Measurements from ENCODE around the gene HSD17B2. TPM values are rescaled to one million over a fixed set of nuclear protein-coding genes. Genes with fewer than 3 reads are reported as not detected.

The HSD17B2 gene
- total RNA-seq, 1 experiment from 2014 or later = 3.0 TPM

DNA sequence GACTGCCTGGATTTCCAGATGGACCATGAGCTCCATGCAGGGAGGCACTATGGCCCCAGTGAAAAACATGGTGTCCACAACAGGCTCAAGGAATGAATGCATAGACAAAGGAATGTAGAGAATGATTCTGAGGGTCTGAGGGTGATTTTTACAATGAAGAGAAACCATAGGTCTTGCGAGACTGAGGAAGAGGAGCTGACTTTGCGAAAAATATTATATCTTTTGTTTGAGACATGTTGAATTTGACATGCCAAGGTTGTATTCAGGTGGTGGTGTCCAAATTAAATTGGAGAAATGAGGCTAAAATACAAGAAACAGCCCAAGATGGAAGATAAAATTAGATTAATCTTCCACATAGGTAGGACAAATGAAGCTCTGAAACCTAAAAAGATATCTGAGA, 12.7 kb downstream of the HSD17B2 start:
- no peak for DNase-seq (ENCODE audit: low read depth)

DNA sequence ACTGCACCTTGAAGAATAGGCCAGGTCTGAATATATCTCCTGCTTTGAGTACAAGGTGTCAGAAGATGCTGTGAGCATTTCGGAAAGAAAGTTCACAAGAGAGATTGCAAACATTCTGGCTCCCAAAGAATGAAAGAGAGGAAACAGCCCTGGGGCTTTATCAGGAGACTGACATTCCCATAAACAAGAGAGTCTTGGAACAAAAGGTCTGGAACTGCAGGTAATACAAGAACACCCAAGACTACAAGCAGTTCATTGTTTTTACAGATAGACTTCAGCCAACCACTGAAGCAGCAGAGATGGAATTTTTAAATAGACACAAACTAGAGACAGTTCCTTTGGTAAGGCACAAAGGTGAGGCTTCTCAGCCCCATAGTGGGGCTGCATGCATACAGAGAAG, 14.4 kb downstream of the HSD17B2 start:
- no peak for DNase-seq (ENCODE audit: low read depth)

DNA sequence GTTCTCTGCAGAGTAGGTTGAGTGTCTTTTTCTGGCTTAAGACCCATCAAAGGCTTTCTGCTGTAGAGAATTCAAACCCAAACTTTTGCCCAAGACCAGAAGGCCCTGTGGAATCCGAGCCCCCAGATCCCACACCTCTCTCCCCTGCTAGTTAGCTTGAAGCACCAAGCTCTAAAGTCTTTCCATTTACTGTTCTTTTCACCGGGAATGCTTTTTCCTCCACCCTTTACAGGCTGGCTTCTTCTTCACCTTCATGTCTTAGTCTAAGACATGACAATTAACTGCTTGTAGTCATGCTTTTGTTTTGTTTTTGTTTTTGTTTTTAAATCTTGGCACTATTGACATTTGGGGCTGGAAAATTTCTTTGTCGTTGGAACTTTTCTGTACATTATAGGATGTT, 15.5 kb downstream of the HSD17B2 start:
- DNase-seq (ENCODE audit: low read depth) = no peak

DNA sequence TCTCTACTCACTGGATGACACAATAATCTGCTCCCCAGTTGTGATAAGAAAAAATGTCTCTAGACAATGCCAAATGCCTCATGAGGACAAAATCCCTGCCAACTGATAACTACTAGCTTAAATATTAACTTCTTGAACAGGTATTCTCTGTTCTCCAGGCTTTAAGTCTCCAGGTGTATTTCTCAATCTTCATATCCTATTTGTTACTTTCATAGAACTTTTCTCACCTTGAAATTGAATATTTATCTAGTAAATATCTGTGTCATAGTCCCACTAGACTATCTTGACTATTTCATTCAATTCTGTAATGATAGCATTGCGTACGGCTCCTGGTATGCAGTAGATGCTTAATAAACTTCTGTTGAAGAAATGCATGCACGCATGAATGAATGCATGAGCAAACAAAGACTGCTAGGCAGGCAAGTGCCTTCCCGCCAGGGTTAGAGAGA, 15.9 kb downstream of the HSD17B2 start:
- DNase-seq (ENCODE audit: low read depth) = no peak

DNA sequence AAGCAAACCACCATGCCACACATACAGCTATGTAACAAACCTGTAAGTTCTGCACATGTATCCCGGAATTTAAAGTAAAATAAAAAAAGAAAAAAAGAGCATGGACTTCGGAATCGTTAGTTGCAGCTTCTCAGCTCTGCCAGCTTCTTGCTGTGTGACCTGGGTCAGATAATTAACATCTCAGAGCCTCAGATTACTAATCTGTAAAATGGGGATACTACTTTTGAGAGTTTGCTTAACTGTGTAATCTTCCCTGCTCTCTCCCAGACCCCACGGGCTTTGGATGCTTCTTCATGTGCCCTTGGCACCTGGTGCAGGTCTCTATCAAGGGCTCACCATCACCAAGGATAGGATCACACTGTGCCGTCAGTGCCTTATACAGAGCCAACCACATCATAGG, 16.6 kb downstream of the HSD17B2 start:
- no peak for DNase-seq (ENCODE audit: low read depth)

DNA sequence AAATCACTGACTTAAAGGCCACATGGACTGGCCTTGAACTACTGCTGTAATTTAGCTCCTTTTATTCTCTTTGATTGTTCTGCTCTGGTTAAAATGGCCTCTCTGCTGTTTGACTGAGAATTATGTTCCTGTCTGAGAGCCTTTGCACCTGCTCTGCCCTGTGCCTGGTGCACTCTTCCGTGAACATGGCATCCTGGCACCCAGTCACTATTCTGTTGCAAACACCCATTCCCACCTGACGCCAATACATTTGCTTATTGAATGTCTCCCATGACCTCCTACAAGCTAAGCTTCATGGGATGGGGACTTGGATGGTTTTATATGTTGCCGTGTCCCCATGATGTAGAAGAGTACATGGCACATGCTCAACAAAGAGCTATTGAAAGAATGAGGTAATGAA, 20.1 kb downstream of the HSD17B2 start:
- no peak for DNase-seq (ENCODE audit: low read depth)

DNA sequence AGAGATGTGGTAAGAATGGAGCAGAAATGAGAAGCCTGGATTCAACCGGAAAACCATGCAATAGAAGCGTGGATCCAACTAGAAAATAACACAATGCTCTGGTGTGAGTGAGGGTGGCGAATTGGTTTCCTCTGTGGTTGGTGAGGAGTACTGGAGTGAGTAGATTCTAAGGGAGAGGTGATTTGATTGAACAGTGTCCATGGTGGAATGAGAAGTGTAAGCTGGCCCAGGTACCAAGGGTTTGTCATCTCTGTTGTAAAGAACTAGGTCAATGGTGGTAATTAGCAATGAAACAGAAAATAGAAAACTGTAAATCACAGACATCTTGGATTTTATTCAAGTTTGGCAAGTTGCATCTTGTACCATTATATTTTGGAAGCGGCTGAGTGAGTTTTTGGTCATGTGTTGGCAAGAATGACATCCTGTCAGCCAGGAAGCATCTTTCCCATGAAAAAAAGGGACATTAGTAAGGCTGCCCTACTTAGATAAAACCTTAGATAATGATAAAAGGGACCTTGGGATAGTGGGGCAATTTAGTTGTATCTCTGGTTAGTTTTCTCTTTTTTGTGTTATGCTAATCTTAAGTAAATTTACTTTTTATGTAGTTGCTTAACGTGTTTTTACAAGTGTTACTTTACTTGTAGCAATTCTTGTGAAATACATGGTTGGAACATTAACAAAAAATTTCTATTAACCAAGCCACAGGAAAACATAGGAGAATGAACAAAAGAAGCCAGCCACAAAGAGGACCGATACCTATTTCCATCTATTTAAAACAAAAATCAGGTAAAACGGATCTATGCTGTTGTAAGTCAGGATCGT, 20.9 kb downstream of the HSD17B2 start:
- DNase-seq (ENCODE audit: low read depth) = no peak

DNA sequence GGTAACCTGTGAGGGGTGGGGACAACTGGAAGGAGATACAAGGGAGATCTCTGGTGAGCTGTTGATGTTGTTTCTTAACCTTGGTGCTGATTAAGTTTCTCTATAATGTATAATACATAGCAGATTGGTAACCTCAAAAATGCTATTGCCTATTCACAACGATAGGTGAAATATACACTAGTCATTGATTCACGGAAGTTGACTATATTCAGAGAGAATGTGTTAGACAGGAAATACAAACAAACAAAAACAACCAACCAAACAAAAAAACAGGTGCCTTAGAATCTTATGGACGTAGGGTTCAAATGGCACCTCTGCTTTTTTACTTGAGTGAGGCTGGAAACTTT, 21.5 kb downstream of the HSD17B2 start:
- no peak for DNase-seq (ENCODE audit: low read depth)

DNA sequence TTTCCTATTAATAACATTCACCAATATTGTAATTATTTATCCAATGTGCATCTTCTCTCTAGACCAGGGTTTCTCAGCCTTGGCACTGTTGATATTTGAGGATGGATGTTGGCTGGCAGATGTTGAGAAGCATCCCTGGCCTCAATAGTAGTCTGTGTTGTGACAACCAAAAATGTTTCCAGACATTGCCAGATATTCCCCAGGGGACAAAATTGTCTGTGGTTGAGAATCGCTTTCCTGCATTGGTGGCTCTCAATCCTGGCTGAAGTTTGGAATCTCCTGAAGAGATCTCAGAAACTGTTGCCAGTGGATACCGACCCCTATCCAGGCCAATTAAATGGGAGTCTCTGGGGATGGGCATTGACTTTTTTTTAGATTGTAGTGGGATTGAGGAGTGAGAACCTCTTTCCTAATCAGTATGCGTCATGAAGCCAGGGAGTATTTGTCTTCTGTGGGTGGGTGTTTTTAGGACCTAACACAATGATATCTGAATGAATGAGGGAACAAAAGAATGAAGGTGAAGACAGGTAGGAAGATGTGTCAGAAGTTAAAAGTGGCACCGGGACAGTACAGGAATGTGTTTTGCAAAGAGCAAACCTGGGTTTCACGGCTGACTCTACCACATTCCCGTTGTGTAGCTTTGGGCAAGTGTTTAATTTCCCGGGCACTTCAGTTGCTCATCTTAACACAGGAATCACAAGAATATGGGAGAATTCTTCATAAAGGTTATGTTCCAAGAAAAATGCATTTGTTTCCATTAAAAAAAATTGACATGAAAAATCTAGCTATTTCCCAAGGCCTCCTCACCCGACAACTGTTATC, 24.3 kb downstream of the HSD17B2 start:
- no peak for DNase-seq (ENCODE audit: low read depth)

DNA sequence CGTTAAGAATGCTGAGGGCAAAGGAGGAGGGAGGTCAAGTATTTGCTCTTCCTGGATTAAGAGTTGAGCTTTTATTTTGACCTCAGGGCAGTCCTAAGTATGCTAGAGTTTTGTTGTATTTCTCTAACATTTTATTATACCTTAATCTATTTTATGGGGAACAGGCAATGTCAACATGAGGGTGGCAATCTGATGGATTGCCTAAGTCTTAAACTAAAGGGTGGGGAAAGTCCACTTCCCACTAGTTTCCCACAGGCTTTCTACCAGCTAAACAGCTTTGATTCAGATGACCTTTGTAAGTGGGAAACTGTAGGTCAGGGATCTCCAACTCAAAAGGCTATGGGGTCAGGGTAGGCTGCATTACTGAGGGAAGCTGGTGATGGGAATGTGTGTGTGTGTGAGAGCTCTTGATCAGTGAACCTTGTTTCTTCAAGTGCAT, 24.9 kb downstream of the HSD17B2 start:
- DNase-seq (ENCODE audit: low read depth) = peak; percentile 56

DNA sequence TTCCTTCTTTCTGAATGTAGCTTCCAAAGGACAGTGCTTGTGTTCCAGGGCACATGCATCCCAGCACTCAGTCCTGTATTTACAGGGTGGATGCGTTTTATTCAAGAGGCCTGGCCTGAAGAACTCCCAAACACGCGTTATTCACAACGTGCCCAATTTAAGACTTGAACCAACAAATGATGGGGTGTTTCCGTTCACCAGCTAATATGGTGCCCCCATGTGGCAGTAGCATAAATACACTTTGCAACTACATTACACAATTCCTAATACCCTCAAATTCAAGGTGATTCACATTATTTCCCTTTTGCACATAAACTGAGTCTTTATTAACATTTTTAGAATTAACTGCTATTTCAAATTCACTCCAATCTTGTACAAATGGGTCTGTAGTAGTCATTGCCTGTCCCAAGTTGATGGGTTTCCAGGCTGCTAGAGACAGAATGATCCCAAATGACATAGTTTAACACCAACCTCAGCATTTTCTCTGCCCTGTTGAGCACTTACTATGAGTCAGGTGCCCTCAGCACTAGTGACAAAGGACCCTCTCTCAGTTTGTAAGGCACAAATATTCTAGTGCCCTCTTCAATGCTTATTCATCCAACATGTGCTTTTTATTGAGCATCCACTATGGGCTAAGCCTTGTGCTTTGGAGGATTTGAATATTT, 26.9 kb downstream of the HSD17B2 start:
- DNase-seq (ENCODE audit: low read depth) = peak; percentile 58

DNA sequence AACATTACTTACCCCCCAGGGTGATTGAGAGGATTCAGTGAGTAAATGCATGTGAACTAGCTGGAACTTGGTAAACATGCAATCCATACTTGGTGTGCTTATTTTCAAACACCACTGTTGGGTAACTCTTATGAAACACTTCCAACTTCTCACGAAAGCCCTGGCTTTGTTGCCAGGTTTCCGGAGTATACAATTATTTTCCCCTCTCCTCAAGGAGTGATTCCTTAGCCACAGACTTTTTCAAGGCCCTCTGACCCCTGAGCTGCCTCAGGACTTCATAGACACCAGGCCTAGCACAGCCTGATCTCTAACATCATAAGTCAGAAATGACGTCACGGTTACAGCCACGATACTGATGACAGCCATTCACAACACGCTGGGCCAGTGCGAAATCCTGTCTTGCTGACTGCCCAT, 27.6 kb downstream of the HSD17B2 start:
- DNase-seq (ENCODE audit: low read depth) = peak; percentile 90

DNA sequence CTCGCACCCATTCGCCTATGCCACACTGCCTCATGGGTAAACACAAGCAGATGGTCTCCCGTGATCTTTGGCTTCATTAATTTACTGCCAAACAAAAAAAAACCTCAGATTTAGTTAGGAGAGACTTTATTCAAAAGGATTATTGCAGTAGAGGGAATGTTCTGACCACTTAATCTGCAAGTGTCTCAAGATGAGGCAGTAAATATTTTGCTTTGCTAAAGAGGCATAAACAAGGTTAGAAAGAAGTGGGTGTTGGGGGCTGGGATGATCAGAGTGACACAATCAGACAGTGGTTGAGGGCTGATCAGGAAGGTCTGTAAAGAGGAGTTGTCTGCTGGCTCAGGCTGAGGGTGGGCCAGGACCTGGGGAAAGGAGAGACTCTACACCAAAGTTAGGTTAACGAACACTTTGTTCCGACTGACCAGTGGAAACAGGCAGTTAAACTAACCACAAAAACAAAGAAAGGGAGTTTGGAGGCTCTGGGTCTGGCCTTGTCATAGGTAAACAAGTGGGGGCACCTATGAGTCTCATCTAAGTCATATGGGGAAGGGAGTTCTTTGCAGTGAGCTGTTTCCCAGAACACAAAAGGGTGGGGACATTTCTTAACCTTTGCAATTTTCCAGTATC, 28.5 kb downstream of the HSD17B2 start:
- peak; percentile 79 for DNase-seq (ENCODE audit: low read depth)

DNA sequence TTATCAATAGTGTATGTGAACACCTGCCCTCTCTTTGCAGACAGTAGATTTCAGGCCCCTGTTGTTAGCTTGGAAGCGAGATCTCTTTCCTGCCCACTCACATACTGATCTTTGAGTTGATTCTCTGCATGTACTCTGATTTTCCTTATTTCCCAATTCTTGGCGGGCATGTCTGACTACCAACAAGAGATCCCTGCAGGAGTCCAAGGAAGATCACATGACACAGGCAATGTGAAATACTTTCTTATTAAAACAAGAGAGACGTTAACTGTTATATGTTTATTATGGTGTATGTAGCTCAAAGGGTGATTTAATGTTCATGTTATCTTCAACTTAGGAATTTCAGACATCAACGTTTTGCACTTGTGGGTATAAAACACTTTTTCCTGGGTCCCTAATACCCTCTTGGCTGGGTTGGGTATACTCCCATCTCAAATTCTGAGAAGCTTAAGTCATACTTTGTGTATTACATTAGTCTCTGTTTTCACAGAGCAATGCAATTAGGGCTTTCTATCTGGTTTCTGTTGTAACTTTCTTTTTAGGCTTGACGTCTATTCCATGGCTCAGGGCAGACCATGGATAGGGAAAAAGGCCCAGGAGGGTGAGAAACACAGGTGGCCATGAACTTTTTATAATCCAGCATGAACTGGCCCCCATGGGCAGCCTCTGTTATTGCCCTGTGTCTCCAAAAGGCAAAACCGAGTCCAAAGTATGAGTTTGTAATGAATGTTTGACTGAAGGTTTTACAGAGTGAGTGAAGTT, 32.2 kb downstream of the HSD17B2 start:
- DNase-seq (ENCODE audit: low read depth) = no peak

DNA sequence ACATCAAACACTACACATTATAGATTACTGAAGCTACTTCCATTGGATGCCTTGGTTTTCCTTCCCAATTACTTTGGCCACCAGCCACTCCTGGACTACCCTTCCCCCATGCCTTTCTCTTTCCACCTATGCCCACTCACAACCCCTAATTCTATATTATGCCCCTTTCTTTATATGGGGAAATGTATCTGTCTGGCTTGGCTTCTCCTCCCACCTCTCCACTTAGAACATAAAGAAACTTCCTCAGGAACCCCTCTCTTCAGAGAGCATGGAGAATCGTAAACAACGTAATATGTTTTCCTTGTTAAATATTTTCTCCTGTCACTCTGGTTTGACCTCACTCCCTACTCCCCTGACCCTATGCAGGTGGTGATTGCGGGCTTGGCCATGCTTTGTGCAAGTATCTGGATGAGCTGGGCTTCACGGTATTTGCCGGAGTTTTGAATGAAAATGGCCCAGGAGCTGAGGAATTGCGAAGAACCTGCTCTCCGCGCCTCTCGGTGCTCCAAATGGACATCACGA, 32.8 kb downstream of the HSD17B2 start:
- no peak for DNase-seq (ENCODE audit: low read depth)

DNA sequence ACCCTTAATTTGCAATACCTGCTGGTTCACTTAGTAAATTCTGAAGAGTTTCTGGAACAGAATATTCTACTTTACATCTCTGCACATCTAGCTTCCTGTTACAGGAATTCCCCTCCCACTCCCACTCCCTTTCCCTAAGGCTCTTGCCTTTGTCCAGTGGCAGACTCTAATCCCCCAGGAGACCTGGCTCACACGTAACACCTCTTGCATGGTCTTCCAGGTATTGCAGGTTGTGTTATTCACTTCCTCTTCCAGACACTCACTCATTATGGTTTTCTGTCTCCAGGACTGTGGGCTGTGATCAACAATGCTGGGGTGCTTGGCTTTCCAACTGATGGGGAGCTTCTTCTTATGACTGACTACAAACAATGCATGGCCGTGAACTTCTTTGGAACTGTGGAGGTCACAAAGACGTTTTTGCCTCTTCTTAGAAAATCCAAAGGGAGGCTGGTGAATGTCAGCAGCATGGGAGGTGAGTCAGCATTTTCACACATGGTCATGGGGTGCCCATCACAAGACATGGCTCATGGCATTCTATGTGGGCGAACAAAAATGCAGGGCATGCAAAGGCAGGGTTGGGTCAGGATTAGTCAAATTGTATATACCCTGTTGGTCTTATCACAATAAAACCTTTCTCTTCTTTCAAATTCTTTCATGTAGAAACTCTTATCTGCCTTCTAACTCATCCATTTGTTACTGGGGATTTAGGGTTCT, 35.8 kb downstream of the HSD17B2 start:
- peak; percentile 95 for DNase-seq (ENCODE audit: low read depth)

DNA sequence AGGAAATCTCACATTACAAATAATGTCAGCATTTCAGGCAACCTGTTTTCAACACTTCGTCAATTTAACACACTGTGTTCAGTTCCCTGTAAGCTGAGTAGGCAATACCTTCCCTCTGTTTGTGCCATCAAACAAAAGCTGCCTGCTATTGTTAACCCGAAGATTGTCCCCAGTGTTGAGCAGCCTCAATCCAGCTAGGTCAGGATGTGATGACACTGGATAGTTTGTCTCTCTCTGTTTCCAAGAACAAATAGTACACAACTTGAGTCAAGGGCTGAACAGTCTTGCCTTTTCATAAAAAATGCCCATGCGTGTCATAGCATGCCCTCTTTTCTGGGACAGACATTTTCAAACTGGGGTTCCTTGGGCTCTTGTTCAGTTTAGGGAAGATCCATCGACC, 36.4 kb downstream of the HSD17B2 start:
- peak; percentile 70 for DNase-seq (ENCODE audit: low read depth)

DNA sequence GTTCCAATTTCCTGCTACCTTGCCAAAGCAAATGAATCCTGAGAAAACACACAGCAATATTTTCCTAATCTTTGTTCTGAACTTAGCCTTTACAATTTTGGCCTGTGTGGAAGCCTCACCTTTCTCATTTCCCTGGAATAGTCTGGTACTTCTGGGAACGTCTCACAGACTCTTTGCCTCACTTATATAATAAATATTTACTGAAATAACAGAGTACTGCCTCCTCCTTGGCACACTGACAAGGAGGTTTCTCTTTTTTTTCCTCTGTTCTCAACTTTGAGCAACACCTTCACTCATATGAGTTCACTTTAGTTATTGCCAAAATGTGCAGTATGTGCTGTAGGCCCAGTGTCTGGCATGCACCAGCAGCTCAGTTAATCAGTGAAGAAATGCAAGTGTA, 37.3 kb downstream of the HSD17B2 start:
- DNase-seq (ENCODE audit: low read depth) = no peak

DNA sequence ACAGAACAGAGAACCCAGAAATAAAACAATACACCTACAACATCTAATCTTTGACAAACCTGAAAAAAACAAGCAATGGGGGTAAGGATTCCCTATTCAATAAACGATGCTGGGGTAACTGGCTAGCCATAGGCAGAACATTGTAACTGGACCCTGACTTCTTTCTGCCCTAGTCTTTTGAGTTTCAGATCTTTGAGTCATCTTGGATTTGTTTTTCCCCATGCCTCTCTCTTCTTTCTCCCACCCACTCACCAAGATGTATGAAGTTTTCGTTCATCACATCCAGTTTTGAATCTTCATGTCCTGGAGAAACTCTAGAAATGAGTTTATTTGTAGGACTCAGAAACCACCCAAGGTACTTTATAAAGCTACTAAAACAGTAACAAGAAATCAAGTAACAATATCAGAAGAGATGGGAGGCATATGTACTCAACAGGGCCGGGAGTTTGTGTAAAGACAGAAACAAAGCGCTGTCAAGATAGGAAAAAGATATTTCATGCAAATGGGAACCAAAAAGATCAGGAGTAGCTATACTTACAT, 39.0 kb downstream of the HSD17B2 start:
- no peak for DNase-seq (ENCODE audit: low read depth)

DNA sequence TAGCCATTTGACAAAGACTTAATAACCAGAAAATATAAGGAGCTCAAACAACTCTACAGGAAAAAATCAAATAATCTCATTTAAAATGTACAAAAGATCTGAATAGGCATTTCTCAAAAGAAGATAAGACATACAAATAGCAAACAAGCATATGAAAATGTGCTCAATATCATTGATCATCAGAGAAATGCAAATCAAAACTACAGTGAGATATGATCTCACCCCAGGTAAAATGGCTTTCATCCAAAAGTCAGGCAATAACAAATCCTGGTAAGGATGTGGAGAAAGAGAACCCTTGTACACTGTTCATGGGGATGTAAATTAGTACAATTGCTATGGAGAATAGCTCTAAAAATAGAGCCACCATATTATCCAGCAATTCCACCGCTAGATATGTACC, 43.1 kb downstream of the HSD17B2 start:
- no peak for DNase-seq (ENCODE audit: low read depth)

Measured in LHCN-M2 (cell line).